ACC112 (cell line): ENCODE results near the gene SPATA33.
"Not testable (repeated sequence)": the region's sequence is repeated elsewhere in the genome, so short reads cannot be mapped to it uniquely, and the experiment has no call there.

Experiments used
- H2AFZ ChIP-seq: fragments of 200-600 bp; sonication (generic); one replicate; pipeline ENCODE4 v1.6.0; 2017; ENCODE audit warnings: antibody characterized with exemption, low read length; ENCODE audit not compliant: unreplicated experiment
- H3K27ac ChIP-seq: fragments of 200-600 bp; sonication (generic); 2 replicates; pipeline ENCODE4 v1.5.1; 2014; ENCODE audit warnings: low read depth, mild to moderate bottlenecking, antibody characterized with exemption, low read length, moderate library complexity
- H3K27me3 ChIP-seq: fragments of 200-600 bp; sonication (generic); 2 replicates; pipeline ENCODE4 v1.6.1; 2014; ENCODE audit warnings: mild to moderate bottlenecking, antibody characterized with exemption, low read length, moderate library complexity, mixed read lengths; ENCODE audit not compliant: insufficient read depth
- H3K36me3 ChIP-seq: fragments of 200-600 bp; sonication (generic); 2 replicates; pipeline ENCODE4 v1.6.1; 2016; ENCODE audit warnings: mild to moderate bottlenecking, antibody characterized with exemption, low read length, moderate library complexity, mixed read lengths; ENCODE audit not compliant: insufficient read depth
- H3K4me1 ChIP-seq: fragments of 200-600 bp; sonication (generic); one replicate; pipeline ENCODE4 v1.6.1; 2016; ENCODE audit warnings: low read length, mixed read lengths; ENCODE audit not compliant: insufficient read depth, unreplicated experiment, control insufficient read depth
- H3K4me3 ChIP-seq: fragments of 200-600 bp; sonication (generic); 2 replicates; pipeline ENCODE4 v1.5.1; 2014; ENCODE audit warnings: mild to moderate bottlenecking, low read depth, low read length
- H3K79me2 ChIP-seq: fragments of 200-600 bp; sonication (generic); one replicate; pipeline ENCODE4 v1.6.0; 2016; ENCODE audit warnings: low read length; ENCODE audit not compliant: control insufficient read depth, unreplicated experiment, insufficient read depth

Gene SPATA33

DNA sequence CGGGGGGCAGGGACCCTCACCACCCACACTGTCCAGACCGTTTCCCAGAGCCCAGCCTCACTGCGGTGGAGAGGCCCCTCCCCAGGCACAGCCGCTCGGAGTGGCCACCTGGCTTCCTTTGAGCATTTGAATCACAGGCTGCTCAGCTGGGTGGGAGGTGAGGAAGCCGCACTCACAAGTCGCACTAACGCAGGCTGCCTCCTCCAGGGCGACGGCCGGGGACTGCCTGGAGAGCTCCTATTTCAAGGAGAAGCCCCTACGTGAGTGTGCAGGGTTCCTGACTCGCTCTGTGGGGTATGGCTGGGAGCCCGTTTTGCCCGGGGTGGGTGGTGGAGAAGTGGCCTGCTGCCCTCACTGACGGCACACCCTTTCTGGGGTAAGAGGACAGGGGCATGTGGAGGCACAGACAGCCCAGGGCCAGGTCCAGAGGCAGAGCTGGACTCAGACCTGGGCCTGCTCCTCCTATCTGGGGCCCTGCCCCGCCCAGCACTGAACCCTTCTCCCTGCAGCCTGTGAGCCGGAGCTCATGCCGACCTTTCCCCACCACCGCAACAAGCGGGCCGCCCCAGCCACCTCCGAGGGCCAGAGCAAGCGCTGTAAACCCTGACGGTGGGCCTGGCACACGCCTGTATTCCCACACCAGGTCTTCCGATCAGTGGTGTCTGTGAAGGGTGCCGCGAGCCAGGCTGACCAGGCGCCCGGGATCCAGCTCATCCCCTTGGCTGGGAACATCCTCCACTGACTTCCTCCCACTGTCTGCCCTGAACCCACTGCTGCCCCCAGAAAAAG lies 37.6 kb downstream of the SPATA33 start:
- Histone ChIP-seq H3K4me3 (no peak overlapping the region), H3K4me1 (peaks cover 6% of the 10 kb centered on the region), H3K36me3 (peaks cover 6% of the 10 kb centered on the region; the same call in 1 of the 2 replicates), H2AFZ (no peak overlapping the region), H3K27ac (no peak overlapping the region), H3K27me3 (no peaks in the 10 kb centered on the region), H3K79me2 (no peaks in the 10 kb centered on the region)

DNA sequence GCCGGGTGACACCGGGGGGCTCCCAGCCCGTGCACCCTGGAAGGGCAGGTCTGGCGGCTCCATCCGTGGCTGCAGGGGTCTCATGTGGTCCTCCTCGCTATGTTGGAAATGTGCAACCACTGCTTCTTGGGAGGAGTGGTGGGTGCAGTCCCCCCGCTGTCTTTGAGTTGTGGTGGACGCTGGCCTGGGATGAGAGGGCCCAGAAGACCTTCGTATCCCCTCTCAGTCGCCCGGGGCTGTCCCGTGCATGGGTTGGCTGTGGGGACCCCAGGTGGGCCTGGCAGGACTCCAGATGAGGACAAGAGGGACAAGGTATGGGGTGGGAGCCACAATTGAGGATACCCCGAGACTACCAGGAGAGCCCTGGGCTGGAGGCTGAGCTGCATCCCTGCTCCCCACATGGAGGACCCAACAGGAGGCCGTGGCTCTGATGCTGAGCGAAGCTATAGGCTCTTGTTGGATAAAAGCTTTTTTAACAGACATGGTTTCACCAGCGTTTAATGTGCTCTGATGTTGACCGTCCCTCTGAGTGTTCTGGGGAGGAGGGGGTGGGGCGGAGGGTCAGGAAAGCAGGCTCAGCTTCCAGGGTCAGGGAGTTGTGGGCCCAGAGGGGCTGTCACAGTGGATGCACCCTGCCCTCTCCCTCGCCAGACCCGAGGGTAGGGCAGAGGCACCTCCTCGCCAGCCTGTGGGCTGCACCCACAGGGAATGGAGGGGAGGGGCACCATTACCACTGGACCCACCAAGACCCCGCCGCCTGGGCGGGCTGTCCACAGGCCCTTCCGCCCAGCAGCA lies 38.4 kb downstream of the SPATA33 start:
- peaks cover 12% of the 10 kb centered on the region for H3K4me1 ChIP-seq

DNA sequence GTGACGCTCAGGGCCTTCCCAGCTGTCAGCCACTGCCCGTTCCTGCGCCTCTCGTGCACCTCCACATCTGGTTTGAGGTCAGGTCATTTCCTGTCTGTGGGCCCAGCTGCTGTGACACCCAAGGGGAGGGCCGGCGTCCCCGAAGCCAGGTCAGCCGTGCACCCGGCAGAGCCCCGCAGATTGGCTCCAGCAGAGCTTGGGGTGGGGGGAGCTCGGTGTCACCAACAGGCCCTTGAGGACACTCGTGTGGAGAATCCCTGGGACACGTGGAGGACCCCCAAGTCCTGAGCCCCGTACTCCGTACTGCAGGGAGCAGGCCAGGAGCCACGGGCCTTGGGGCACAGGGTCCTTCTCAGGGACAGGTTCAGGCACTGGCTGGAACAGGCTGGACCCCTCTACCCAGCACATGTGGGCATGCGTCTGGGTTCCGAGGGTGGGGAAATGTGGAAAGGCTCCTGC lies 39.1 kb downstream of the SPATA33 start:
- Histone ChIP-seq H3K27me3 (no peaks in the 10 kb centered on the region), H3K4me3 (no peak overlapping the region), H3K79me2 (no peaks in the 10 kb centered on the region), H3K27ac (no peak overlapping the region), H3K36me3 (0 out of 2 replicates have a peak, but pooled peaks cover 2% of the 10 kb centered on the region), H3K4me1 (peaks cover 12% of the 10 kb centered on the region), H2AFZ (no peak overlapping the region)

More for the DNA sequence above, 38.4 kb downstream of the SPATA33 start:
- no peak overlapping the region for H3K27ac ChIP-seq
- no peaks in the 10 kb centered on the region for H3K79me2 ChIP-seq
- H2AFZ ChIP-seq = no peak overlapping the region
- no peaks in the 10 kb centered on the region for H3K27me3 ChIP-seq
- no peak overlapping the region for H3K4me3 ChIP-seq
- H3K36me3 ChIP-seq = peaks cover 6% of the 10 kb centered on the region; the same call in 1 of the 2 replicates

DNA sequence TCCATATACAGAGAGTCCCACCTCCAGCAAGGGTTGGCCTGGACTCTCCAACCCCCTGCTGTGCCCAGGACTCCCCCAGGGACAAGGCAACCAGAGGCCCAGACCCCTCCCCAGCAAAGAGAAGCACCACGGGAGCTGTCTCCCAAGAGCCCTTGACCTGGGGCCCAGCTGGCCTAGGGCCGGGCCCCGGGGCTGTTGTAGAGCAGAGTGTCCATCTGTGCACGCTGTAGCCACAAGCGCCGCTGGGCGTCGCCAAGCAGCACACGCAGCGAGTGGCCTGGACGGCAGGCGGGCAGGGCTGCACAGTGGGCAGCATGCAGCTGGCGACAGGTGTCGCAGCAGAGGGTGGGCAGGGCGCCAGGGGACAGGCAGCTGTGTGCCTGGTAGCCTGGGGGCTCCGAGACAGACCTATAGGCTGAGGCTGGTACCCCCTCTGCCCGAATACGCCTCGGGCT lies 39.6 kb downstream of the SPATA33 start:
- Histone ChIP-seq H3K4me1 (peaks cover 12% of the 10 kb centered on the region), H3K79me2 (no peaks in the 10 kb centered on the region), H2AFZ (no peak overlapping the region), H3K27me3 (no peaks in the 10 kb centered on the region), H3K36me3 (0 out of 2 replicates have a peak, but pooled peaks cover 2% of the 10 kb centered on the region), H3K4me3 (no peak overlapping the region), H3K27ac (no peak overlapping the region)

DNA sequence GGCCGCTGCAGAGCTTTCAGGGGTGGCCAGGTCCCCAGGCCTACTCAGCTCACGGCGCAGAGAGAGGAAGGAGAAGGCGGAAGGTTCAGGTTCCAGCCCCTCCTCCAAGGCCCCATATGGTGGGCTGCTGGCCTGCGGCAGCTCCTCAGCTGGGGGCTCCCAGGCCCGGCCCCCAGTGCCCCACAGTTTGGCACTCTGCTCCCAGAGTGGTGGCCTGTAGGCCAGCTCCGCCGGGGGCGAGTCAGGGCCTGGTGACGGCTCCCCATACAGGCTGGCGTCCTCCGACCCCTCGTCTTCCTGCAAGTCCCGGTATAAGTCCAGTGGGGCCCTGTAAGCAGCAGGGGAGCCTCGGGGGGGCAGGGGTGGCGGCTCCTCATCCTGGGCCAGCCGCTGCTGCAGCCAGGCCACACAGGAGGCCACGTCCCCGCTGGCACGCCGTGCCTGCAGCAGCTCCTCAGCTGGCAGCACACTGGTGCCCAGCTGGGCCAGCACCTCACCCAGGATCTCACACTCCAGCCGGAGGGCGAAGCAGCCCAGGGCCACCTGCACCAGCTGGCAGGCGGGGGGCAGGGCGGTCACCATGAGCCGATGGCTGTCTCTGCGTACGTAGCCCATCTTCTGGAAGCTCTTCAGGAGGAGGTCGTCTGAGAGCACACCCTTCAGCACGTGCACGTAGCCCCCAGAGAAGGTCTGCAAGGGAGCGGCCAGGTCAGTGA lies 40.1 kb downstream of the SPATA33 start:
- peaks cover 12% of the 10 kb centered on the region for H3K4me1 ChIP-seq
- no peak overlapping the region for H2AFZ ChIP-seq
- no peaks in the 10 kb centered on the region for H3K79me2 ChIP-seq
- H3K36me3 ChIP-seq = 0 out of 2 replicates have a peak, but pooled peaks cover 2% of the 10 kb centered on the region
- H3K27me3 ChIP-seq = no peaks in the 10 kb centered on the region
- H3K4me3 ChIP-seq = no peak overlapping the region
- H3K27ac ChIP-seq = no peak overlapping the region

DNA sequence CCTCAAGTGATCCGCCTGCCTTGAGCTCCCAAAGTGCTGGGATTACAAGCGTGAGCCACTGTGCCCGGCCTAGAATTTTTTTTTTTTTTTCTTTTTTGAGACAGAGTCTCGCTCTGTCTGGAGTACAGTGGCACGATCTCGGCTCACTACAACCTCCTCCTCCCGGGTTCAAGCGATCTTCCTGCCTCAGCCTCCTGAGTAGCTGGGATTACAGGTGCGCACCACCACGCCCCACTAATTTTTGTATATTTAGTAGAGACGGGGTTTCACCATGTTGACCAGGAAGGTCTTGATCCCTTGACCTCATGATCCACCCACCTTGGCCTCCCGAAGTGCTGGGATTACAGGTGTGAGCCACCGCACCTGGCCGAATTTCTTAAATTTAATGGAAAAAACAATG lies 41.1 kb downstream of the SPATA33 start:
- not testable (repeated sequence) for H3K4me3 ChIP-seq, H3K27ac ChIP-seq, H3K79me2 ChIP-seq, H3K27me3 ChIP-seq, H3K36me3 ChIP-seq, H2AFZ ChIP-seq
- peaks cover 12% of the 10 kb centered on the region for H3K4me1 ChIP-seq

DNA sequence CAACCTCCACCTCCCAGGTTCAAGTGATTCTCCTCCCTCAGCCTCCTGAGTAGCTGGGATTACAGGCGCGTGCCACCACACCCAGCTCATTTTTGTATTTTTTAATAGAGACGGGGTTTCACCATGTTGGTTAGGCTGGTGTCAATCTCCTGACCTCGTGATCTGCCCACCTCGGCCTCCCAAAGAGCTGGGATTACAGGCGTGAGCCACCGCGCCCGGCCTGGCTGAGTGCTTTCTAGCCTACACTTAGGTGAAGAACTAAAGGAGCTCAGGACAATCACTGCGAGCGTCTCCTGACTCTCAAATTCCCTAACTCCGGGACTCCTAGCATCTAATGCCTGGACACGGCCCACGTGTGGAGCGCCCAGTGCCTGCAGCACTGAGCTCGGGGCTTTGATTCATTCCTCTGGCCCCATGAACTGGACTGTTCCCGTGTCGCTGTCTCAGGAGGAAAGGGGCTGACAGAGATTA lies 42.0 kb downstream of the SPATA33 start:
- H3K27ac ChIP-seq = peak overlapping the region; percentile 55
- H3K4me1 ChIP-seq = peaks cover 12% of the 10 kb centered on the region
- H3K4me3 ChIP-seq = peak overlapping the region; percentile 45
- not testable (repeated sequence) for H3K79me2 ChIP-seq, H3K27me3 ChIP-seq, H3K36me3 ChIP-seq, H2AFZ ChIP-seq

DNA sequence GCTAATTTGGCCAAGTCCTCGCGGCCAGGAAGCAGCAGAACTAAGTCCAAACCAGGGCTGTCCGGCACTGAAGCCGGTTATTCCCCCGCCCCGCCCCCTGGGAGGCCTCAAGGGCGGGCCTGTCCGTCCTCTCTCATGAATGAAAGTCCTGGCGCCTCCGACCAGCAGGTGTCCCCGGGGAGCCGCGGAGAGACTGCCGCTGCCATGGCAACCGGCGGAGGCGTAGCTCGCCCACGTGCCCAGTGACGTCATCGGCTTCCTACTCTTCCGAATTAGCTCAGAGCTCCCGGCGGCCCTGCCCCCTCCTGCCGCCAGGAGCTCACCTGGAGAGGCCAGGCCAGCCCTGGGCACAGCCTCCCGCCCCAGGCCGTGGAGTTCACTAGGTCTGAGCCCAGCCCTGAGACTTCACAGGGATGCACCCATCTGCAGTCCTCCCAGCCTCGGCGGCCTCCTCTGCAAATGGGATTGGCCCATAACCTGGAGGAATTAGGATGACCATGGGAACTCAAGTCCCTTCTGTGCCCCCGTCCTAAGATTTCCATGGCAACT lies 42.5 kb downstream of the SPATA33 start:
- peak overlapping the region; percentile 55 for H3K27ac ChIP-seq
- no peaks in the 10 kb centered on the region for H3K27me3 ChIP-seq
- H3K79me2 ChIP-seq = no peaks in the 10 kb centered on the region
- H3K4me3 ChIP-seq = peak overlapping the region; percentile 79
- H2AFZ ChIP-seq = no peak overlapping the region
- peaks cover 12% of the 10 kb centered on the region for H3K4me1 ChIP-seq
- 0 out of 2 replicates have a peak, but pooled peaks cover 2% of the 10 kb centered on the region for H3K36me3 ChIP-seq

DNA sequence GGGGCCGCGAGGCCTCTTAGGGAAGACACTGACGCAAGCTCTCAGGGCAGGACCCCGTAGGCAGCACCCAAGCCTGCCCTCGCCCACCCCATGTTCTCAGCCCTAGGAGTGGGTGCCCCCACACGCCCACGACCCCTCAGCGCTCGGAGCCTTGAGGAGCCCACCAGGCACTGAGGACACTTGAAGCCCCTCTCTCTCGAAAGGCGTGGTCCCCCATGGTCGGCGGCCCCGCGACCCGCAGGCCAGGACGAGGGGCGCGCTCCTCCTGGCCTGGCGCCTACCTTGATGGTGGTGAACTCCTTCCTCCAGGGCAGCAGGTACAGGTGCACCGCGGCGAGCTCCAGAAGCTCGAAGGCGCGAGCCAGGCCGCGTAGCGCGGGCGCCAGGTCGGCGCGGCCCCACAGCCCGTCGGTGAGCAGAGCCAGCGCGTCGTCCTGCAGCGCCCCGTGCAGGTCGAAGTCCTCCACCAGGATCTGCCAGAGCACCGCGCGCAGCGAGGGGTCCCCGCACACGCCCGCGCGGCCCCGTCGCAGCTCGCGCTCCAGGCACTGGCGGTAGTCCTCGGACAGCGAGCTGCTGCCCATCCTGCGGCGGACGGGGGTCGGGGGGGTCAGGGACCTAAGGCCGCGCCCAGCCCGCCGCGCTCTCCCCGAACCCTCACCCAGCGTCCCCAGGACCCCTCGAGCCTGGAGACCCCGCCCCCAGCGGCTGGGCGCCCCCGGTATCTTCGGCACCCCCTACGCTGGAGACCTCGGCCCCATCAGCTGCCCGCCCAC lies 43.2 kb downstream of the SPATA33 start:
- Histone ChIP-seq H3K27ac (peak overlapping the region; percentile 53), H2AFZ (no peak overlapping the region), H3K36me3 (0 out of 2 replicates have a peak, but pooled peaks cover 2% of the 10 kb centered on the region), H3K4me1 (peaks cover 12% of the 10 kb centered on the region), H3K79me2 (no peaks in the 10 kb centered on the region), H3K4me3 (peak overlapping the region; percentile 79), H3K27me3 (no peaks in the 10 kb centered on the region)
